ENCODE measurements around the gene CDH12.

Gene CDH12

GRCh38 chr5:21862986-21863385, 990.2 kb downstream of the CDH12 start:
- Histone ChIP-seq H3K27ac (no peak overlapping the region), H3K27me3 (no peaks in the 10 kb centered on the region), H3K4me1 (ENCODE audit: control insufficient read depth in 1 of 2, insufficient read depth in 1 of 2, low read depth in 1 of 2, low read length in 1 of 2) (no peaks in the 10 kb centered on the region), H3K36me3 (no peaks in the 10 kb centered on the region), H3K4me3 (ENCODE audit: low read depth in 1 of 2, low read length in 1 of 2) (no peak overlapping the region), H3K9me3 (no peaks in the 10 kb centered on the region)
- no peak for TF ChIP-seq CTCF (IDR thresholded peaks at IDR 0.05)

GRCh38 chr5:21858441-21858840, 994.7 kb downstream of the CDH12 start:
- Histone ChIP-seq H3K4me3 (ENCODE audit: low read depth in 1 of 2, low read length in 1 of 2) (no peak overlapping the region), H3K27me3 (no peaks in the 10 kb centered on the region), H3K27ac (no peak overlapping the region), H3K36me3 (no peaks in the 10 kb centered on the region), H3K9me3 (no peaks in the 10 kb centered on the region), H3K4me1 (ENCODE audit: control insufficient read depth in 1 of 2, insufficient read depth in 1 of 2, low read depth in 1 of 2, low read length in 1 of 2) (no peaks in the 10 kb centered on the region)
- TF ChIP-seq CTCF (IDR thresholded peaks at IDR 0.05) = no peak

- Histone ChIP-seq H3K4me1 (ENCODE audit: control insufficient read depth in 1 of 2, insufficient read depth in 1 of 2, low read depth in 1 of 2, low read length in 1 of 2) (no peaks in the 10 kb centered on the region), H3K27ac (no peak overlapping the region), H3K9me3 (no peaks in the 10 kb centered on the region), H3K27me3 (no peaks in the 10 kb centered on the region), H3K36me3 (no peaks in the 10 kb centered on the region), H3K4me3 (ENCODE audit: low read depth in 1 of 2, low read length in 1 of 2) (no peak overlapping the region)
- no peak for TF ChIP-seq CTCF (IDR thresholded peaks at IDR 0.05)
These were observed 996.2 kb downstream of the CDH12 start for GRCh38 chr5:21856987-21857386.

- no peaks in the 10 kb centered on the region for H3K36me3 ChIP-seq
- no peak for TF ChIP-seq CTCF (IDR thresholded peaks at IDR 0.05)
- no peak overlapping the region for H3K4me3 ChIP-seq (ENCODE audit: low read depth in 1 of 2, low read length in 1 of 2)
- H3K4me1 ChIP-seq (ENCODE audit: control insufficient read depth in 1 of 2, insufficient read depth in 1 of 2, low read depth in 1 of 2, low read length in 1 of 2) = no peaks in the 10 kb centered on the region
- no peaks in the 10 kb centered on the region for H3K9me3 ChIP-seq
- no peak overlapping the region for H3K27ac ChIP-seq
- H3K27me3 ChIP-seq = no peaks in the 10 kb centered on the region
These were observed 1005.8 kb downstream of the CDH12 start for GRCh38 chr5:21847300-21847699.

GRCh38 chr5:21844960-21845359, 1008.2 kb downstream of the CDH12 start:
- Histone ChIP-seq H3K9me3 (no peaks in the 10 kb centered on the region), H3K27ac (no peak overlapping the region)

More at GRCh38 chr5:21844960-21845359, 1008.2 kb downstream of the CDH12 start:
- H3K36me3 ChIP-seq = no peaks in the 10 kb centered on the region
- no peaks in the 10 kb centered on the region for H3K27me3 ChIP-seq
- no peak overlapping the region for H3K4me3 ChIP-seq (ENCODE audit: low read depth in 1 of 2, low read length in 1 of 2)
- no peaks in the 10 kb centered on the region for H3K4me1 ChIP-seq (ENCODE audit: control insufficient read depth in 1 of 2, insufficient read depth in 1 of 2, low read depth in 1 of 2, low read length in 1 of 2)
- no peak for TF ChIP-seq CTCF (IDR thresholded peaks at IDR 0.05)

All from neutrophil (primary cell).